ENCODE measurements around the gene HRK.

- TF ChIP-seq, protein P1, sequence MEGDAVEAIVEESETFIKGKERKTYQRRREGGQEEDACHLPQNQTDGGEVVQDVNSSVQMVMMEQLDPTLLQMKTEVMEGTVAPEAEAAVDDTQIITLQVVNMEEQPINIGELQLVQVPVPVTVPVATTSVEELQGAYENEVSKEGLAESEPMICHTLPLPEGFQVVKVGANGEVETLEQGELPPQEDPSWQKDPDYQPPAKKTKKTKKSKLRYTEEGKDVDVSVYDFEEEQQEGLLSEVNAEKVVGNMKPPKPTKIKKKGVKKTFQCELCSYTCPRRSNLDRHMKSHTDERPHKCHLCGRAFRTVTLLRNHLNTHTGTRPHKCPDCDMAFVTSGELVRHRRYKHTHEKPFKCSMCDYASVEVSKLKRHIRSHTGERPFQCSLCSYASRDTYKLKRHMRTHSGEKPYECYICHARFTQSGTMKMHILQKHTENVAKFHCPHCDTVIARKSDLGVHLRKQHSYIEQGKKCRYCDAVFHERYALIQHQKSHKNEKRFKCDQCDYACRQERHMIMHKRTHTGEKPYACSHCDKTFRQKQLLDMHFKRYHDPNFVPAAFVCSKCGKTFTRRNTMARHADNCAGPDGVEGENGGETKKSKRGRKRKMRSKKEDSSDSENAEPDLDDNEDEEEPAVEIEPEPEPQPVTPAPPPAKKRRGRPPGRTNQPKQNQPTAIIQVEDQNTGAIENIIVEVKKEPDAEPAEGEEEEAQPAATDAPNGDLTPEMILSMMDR (IDR thresholded peaks at IDR 0.05; ENCODE audit: low read depth, low read length): no peak
- TF ChIP-seq, protein P2, sequence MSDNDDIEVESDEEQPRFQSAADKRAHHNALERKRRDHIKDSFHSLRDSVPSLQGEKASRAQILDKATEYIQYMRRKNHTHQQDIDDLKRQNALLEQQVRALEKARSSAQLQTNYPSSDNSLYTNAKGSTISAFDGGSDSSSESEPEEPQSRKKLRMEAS (IDR thresholded peaks at IDR 0.05; ENCODE audit: low read depth, low read length): no peak
Measured at GRCh38 chr12:116881877-116882507, 751 bp upstream of the HRK start.

All from NB4 (cell line).